Measurements from ENCODE around the gene PRSS37. TPM values are rescaled to one million over a fixed set of nuclear protein-coding genes. Genes with fewer than 3 reads are reported as not detected.

The PRSS37 gene
- total RNA-seq, 1 experiment from 2014 or later, result not detected

DNA sequence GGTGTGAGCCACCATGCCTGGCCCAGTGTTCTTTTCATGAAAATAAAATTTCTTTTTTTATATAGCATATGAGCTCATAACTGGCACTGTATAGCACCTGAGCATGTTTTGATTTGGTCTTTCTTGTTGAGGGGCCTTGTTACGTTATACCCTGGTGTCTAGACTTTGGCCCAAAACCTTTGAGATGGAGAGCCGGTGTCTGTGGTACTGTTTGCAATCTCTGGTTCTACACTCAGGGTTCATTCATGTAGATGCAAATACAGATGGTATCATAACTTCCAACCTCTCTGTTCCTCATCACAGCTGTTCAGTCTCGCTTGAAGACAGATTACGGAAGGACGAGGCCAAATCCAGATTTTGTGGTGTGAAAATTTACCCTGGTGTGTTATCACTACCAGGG lies 51.4 kb downstream of the PRSS37 start, which contains the start of gene TAS2R5:
Gene TAS2R5 (plus strand): TSS at position 301 of the 400 bp plus-strand sequence. CDS start 145 bp downstream, outside the sequence.
- TF ChIP-seq CTCF (conservative IDR thresholded peaks at IDR 0.05), result no peak
- no peak for TF ChIP-seq EZH2 (IDR thresholded peaks at IDR 0.05; ENCODE audit: low read depth)
- Histone ChIP-seq H3K27me3 (ENCODE audit: insufficient read depth, low read depth) (no peaks in the 10 kb centered on the region), H3K4me1 (replicated peaks; ENCODE audit: insufficient read depth) (no peaks in the 10 kb centered on the region), H3K4me2 (no peak within 1 kb of the TSS), H3K36me3 (ENCODE audit: low read depth) (no peaks in the 10 kb centered on the region), H3F3A (ENCODE audit: insufficient read depth, low read depth) (no peaks in the 10 kb centered on the region), H3K9me2 (ENCODE audit: insufficient read depth) (no peaks in the 10 kb centered on the region), H3K4me3 (no peak within 1 kb of the TSS), H3K79me2 (ENCODE audit: low read depth) (no peaks in the 10 kb centered on the region), H3K9me3 (ENCODE audit: insufficient read depth, low read depth) (no peaks in the 10 kb centered on the region), H3K27ac (no peak within 1 kb of the TSS), H2AFZ (no peak within 1 kb of the TSS), H4K20me1 (ENCODE audit: insufficient read depth) (peaks cover 4% of the 10 kb centered on the region; the same call in 1 of the 2 replicates)
- DNase-seq, result no peak
- intact Hi-C loops (cut with micrococcal nuclease; ENCODE audit: unreplicated experiment), result loop anchor here (5.0 kb wide), 1 partner anchor 773 kb away; no protein-coding TSS in a partner anchor
- POLR2A ChIA-PET (ENCODE audit: unreplicated experiment), result no interaction called here
- BruUV-seq (replicated peaks), result no TSS peak
- CTCF ChIA-PET, result no interaction called here

- Histone ChIP-seq H3K79me2 (ENCODE audit: low read depth) (no peaks in the 10 kb centered on the region), H3K27me3 (ENCODE audit: insufficient read depth, low read depth) (no peaks in the 10 kb centered on the region)
Observed at GRCh38 chr7:141788296-141788695, 53.0 kb downstream of the PRSS37 start.

More at GRCh38 chr7:141788296-141788695, 53.0 kb downstream of the PRSS37 start:
- no peak for DNase-seq
- intact Hi-C loops (cut with micrococcal nuclease; ENCODE audit: unreplicated experiment), result loop anchor here (5.0 kb wide), 1 partner anchor 771 kb away; no protein-coding TSS in a partner anchor
- no peak overlapping the region for H3K4me3 ChIP-seq
- H3K9me2 ChIP-seq (ENCODE audit: insufficient read depth), result no peaks in the 10 kb centered on the region
- H2AFZ ChIP-seq, result no peak overlapping the region
- H3K27ac ChIP-seq, result no peak overlapping the region
- no peaks in the 10 kb centered on the region for H3K36me3 ChIP-seq (ENCODE audit: low read depth)
- no TSS peak for BruUV-seq (replicated peaks)
- ChIA-PET CTCF (interaction anchor here (0.6 kb wide), 1 partner anchor 40 kb away, joined by 3 read pairs; no protein-coding TSS in a partner anchor), POLR2A (ENCODE audit: unreplicated experiment) (no interaction called here)
- no peaks in the 10 kb centered on the region for H3K4me1 ChIP-seq (replicated peaks; ENCODE audit: insufficient read depth)
- H3F3A ChIP-seq (ENCODE audit: insufficient read depth, low read depth), result no peaks in the 10 kb centered on the region
- TF ChIP-seq CTCF (conservative IDR thresholded peaks at IDR 0.05), result no peak
- no peak for TF ChIP-seq EZH2 (IDR thresholded peaks at IDR 0.05; ENCODE audit: low read depth)
- peaks cover 4% of the 10 kb centered on the region; the same call in 1 of the 2 replicates for H4K20me1 ChIP-seq (ENCODE audit: insufficient read depth)
- H3K9me3 ChIP-seq (ENCODE audit: insufficient read depth, low read depth), result no peaks in the 10 kb centered on the region
- H3K4me2 ChIP-seq, result no peak overlapping the region

Other genes starting within 250 kb of the PRSS37 start
- gene DENND11, start 139.3 kb downstream of the PRSS37 start, total RNA-seq (2021), result 49.4 and 55.6 TPM in 2 replicates
- not detected in 2 replicates for gene WEE2, start 133.1 kb downstream of the PRSS37 start, total RNA-seq (2021)
- gene SSBP1, start 103.1 kb downstream of the PRSS37 start, total RNA-seq (2021), result 150 and 193 TPM in 2 replicates
- 2.0 and 2.3 TPM in 2 replicates for gene TAS2R3, start 77.4 kb downstream of the PRSS37 start, total RNA-seq (2021)
- gene TAS2R4, start 64.8 kb downstream of the PRSS37 start, total RNA-seq (2021), result 0.65 and 1.4 TPM in 2 replicates
- gene TAS2R5, start 51.3 kb downstream of the PRSS37 start, total RNA-seq (2021), result 1.1 and 2.1 TPM in 2 replicates
- not detected in 2 replicates for gene OR9A4, start 74.9 kb upstream of the PRSS37 start, total RNA-seq (2021)
- not detected in 2 replicates for gene CLEC5A, start 105.5 kb upstream of the PRSS37 start, total RNA-seq (2021)
- gene TAS2R38, start 132.3 kb upstream of the PRSS37 start, total RNA-seq (2021), result not detected in 2 replicates
- 0.48 and 0.83 TPM in 2 replicates for gene MGAM, start 154.4 kb upstream of the PRSS37 start, total RNA-seq (2021)